Naive thymus-derived CD8-positive, alpha-beta T cell (primary cell): Measurements from ENCODE around the gene RFK. TPM values are rescaled to one million over a fixed set of nuclear protein-coding genes. Genes with fewer than 3 reads are reported as not detected.
"Not testable (repeated sequence)": the region's sequence is repeated elsewhere in the genome, so short reads cannot be mapped to it uniquely, and the experiment has no call there.

Source experiments
- ATAC-seq, 2 donors: fragments of 150-1000 bp; cut with Tn5 transposase in 1 of 2; sonication (Bioruptor Pico), chemical (Tn5 transposase) in 1 of 2; 1 replicate in 1 of 2; 2 replicates in 1 of 2; pipeline ENCODE4 v1.10.0; 2021; ENCODE audit warnings: mild to moderate bottlenecking in 2 of 2, moderate library complexity in 2 of 2
- POLR2A ChIA-PET: fragments of 350-600 bp; sonication (Branson Sonifier 250); formaldehyde crosslinking; loops from one replicate; lab custom pipeline; 2021; ENCODE audit warnings: antibody characterized with exemption; lab: Charles Lee
- DNase-seq, 10 donors: peaks; one replicate each; pipeline versions ENCODE4 v3.0.0 to v3.0.0-alpha.2; 2020 to 2022
- H3K27ac Mint-ChIP-seq, 10 donors: one replicate each; pipeline ENCODE4 v1.8.0; 2020 to 2022; ENCODE audit warnings: mild to moderate bottlenecking in 10 of 10, mixed read lengths in 10 of 10, moderate library complexity in 4 of 10, inconsistent platforms in 1 of 10
- H3K27me3 Mint-ChIP-seq, 5 donors: one replicate each; pipeline ENCODE4 v1.8.0; 2021 to 2022; ENCODE audit warnings: mixed read lengths in 5 of 5
- H3K36me3 Mint-ChIP-seq, 3 donors: one replicate each; pipeline ENCODE4 v1.8.0; 2020 to 2022; ENCODE audit warnings: mixed read lengths in 3 of 3, mild to moderate bottlenecking in 2 of 3, inconsistent platforms in 1 of 3
- H3K4me1 Mint-ChIP-seq, 4 donors: one replicate each; pipeline ENCODE4 v1.8.0; 2021 to 2022; ENCODE audit warnings: mixed read lengths in 4 of 4
- H3K4me3 Mint-ChIP-seq, 10 donors: one replicate each; pipeline ENCODE4 v1.8.0; 2020 to 2022; ENCODE audit warnings: mild to moderate bottlenecking in 10 of 10, mixed read lengths in 10 of 10, moderate library complexity in 6 of 10, inconsistent platforms in 1 of 10
- H3K9me3 Mint-ChIP-seq, 9 donors: one replicate each; pipeline ENCODE4 v1.8.0; 2020 to 2022; ENCODE audit warnings: mixed read lengths in 9 of 9, mild to moderate bottlenecking in 3 of 9, inconsistent platforms in 1 of 9, moderate library complexity in 1 of 9
- polyA plus RNA-seq, 3 donors: library from polyadenylated mRNA; unstranded; fragments of 300-500 nt; fragmentation: Illumina TruSeq; gene quantifications; one replicate each; pipeline ENCODE4 v1.2.3, GENCODE V29; 2021
- total RNA-seq, 8 experiments: library from RNA in 2 of 8; stranded (reverse) in 2 of 8; gene quantifications; one replicate each; pipeline ENCODE4 v1.2.3 and lab custom pipeline; 2021 to 2026

The RFK gene
- 10 to 100 TPM; 13.2 to 14.0 TPM for total RNA-seq
- polyA plus RNA-seq, result 10 to 100 TPM; 18.9 to 24.1 (median 24.1) TPM
- 6.4 to 28.1 (median 15.7) reads per million in 6 experiments for total RNA-seq (lab: John Stamatoyannopoulos, UW)

- H3K9me3 Mint-ChIP-seq, result no peaks in the 10 kb centered on the region
Observed at GRCh38 chr9:76394195-76394959, at the start of gene RFK. RFK (minus strand) TSS chr9:76394426; CDS start chr9:76394171, 255 bp downstream.

GRCh38 chr9:76443887-76444286, 49.7 kb upstream of the RFK start:
- H3K4me1 Mint-ChIP-seq, result peaks cover 0 to 2% (median 0%) of the 10 kb centered on the region in 4 donors

More at GRCh38 chr9:76394195-76394959, at the start of gene RFK:
- POLR2A ChIA-PET, result interaction anchor here (0.6 to 2.2 kb wide), 5 partner anchors 65 to 1376 kb away, joined by 3 to 11 read pairs (median 7); partner anchors contain the start of genes CARNMT1, GCNT1, NMRK1 and OSTF1
- no peaks in the 10 kb centered on the region for H3K27me3 Mint-ChIP-seq
- H3K27ac Mint-ChIP-seq, result peak within 1 kb of the TSS; percentile 95 to 100 (median 98)
- peaks cover 6 to 42% (median 28%) of the 10 kb centered on the region in 4 donors for H3K4me1 Mint-ChIP-seq
- peaks cover 0 to 16% (median 3%) of the 10 kb centered on the region in 3 donors for H3K36me3 Mint-ChIP-seq
- ATAC-seq, result peak; percentile 85 to 89
- peak; percentile 77 to 98 (median 92) for DNase-seq
- H3K4me3 Mint-ChIP-seq, result peak within 1 kb of the TSS; percentile 93 to 100 (median 96)

GRCh38 chr9:76441551-76442322, 47.5 kb upstream of the RFK start:
- no peaks in the 10 kb centered on the region for H3K9me3 Mint-ChIP-seq
- peaks cover 0 to 3% (median 2%) of the 10 kb centered on the region in 5 donors for H3K27me3 Mint-ChIP-seq
- no peak for DNase-seq
- peak overlapping the region in 1 of 10 donors; percentile 4 for H3K27ac Mint-ChIP-seq
- no peak for ATAC-seq
- H3K36me3 Mint-ChIP-seq, result no peaks in the 10 kb centered on the region
- no peak overlapping the region for H3K4me3 Mint-ChIP-seq
- POLR2A ChIA-PET, result no interaction called here
- no peaks in the 10 kb centered on the region for H3K4me1 Mint-ChIP-seq

More at GRCh38 chr9:76443887-76444286, 49.7 kb upstream of the RFK start:
- Mint-ChIP-seq H3K27ac (no peak overlapping the region), H3K4me3 (no peak overlapping the region), H3K27me3 (peaks cover 0 to 3% (median 2%) of the 10 kb centered on the region in 5 donors), H3K36me3 (no peaks in the 10 kb centered on the region), H3K9me3 (no peaks in the 10 kb centered on the region)
- POLR2A ChIA-PET, result no interaction called here
- DNase-seq (no peak), ATAC-seq (no peak)

- H3K27me3 Mint-ChIP-seq, result peaks cover 0 to 3% (median 2%) of the 10 kb centered on the region in 5 donors
- H3K4me3 Mint-ChIP-seq, result no peak overlapping the region
- DNase-seq, result no peak
- no peaks in the 10 kb centered on the region for H3K4me1 Mint-ChIP-seq
- POLR2A ChIA-PET, result interaction anchor here (0.7 kb wide), 1 partner anchor 176 kb away, joined by 3 read pairs; no protein-coding TSS in a partner anchor
- no peak overlapping the region for H3K27ac Mint-ChIP-seq
- no peaks in the 10 kb centered on the region for H3K9me3 Mint-ChIP-seq
- no peak for ATAC-seq
- no peaks in the 10 kb centered on the region for H3K36me3 Mint-ChIP-seq
Observed at GRCh38 chr9:76438841-76439588, 44.8 kb upstream of the RFK start.

GRCh38 chr9:76437017-76437699, 42.9 kb upstream of the RFK start:
- H3K9me3 Mint-ChIP-seq, POLR2A ChIA-PET, H3K4me1 Mint-ChIP-seq, ATAC-seq, H3K36me3 Mint-ChIP-seq, H3K4me3 Mint-ChIP-seq, DNase-seq, H3K27me3 Mint-ChIP-seq, H3K27ac Mint-ChIP-seq: not testable (repeated sequence)

- H3K4me3 Mint-ChIP-seq, H3K9me3 Mint-ChIP-seq, DNase-seq, ATAC-seq, H3K4me1 Mint-ChIP-seq, POLR2A ChIA-PET, H3K27me3 Mint-ChIP-seq, H3K36me3 Mint-ChIP-seq, H3K27ac Mint-ChIP-seq: not testable (repeated sequence)
Observed at GRCh38 chr9:76434897-76435296, 40.7 kb upstream of the RFK start.

- no peak for DNase-seq
- H3K27ac Mint-ChIP-seq, result no peak overlapping the region
- ATAC-seq, result no peak
- H3K36me3 Mint-ChIP-seq, result no peaks in the 10 kb centered on the region
- H3K9me3 Mint-ChIP-seq, result no peaks in the 10 kb centered on the region
- no peaks in the 10 kb centered on the region for H3K4me1 Mint-ChIP-seq
- peaks cover 0 to 7% (median 0%) of the 10 kb centered on the region in 5 donors for H3K27me3 Mint-ChIP-seq
- POLR2A ChIA-PET, result no interaction called here
- no peak overlapping the region for H3K4me3 Mint-ChIP-seq
Observed at GRCh38 chr9:76433836-76434235, 39.6 kb upstream of the RFK start.

- H3K4me3 Mint-ChIP-seq, result no peak overlapping the region
- no peaks in the 10 kb centered on the region for H3K9me3 Mint-ChIP-seq
- no peaks in the 10 kb centered on the region for H3K36me3 Mint-ChIP-seq
- no peak for ATAC-seq
- peaks cover 0 to 7% (median 0%) of the 10 kb centered on the region in 5 donors for H3K27me3 Mint-ChIP-seq
- no peak overlapping the region for H3K27ac Mint-ChIP-seq
- POLR2A ChIA-PET, result no interaction called here
- DNase-seq, result no peak
- no peaks in the 10 kb centered on the region for H3K4me1 Mint-ChIP-seq
Observed at GRCh38 chr9:76433406-76433805, 39.2 kb upstream of the RFK start.

- Mint-ChIP-seq H3K27me3 (peaks cover 0 to 7% (median 0%) of the 10 kb centered on the region in 5 donors), H3K27ac (no peak overlapping the region), H3K4me1 (no peaks in the 10 kb centered on the region), H3K36me3 (no peaks in the 10 kb centered on the region), H3K9me3 (no peaks in the 10 kb centered on the region), H3K4me3 (no peak overlapping the region)
- DNase-seq (no peak), ATAC-seq (no peak)
- POLR2A ChIA-PET, result no interaction called here
Observed at GRCh38 chr9:76431601-76432000, 37.4 kb upstream of the RFK start.

- H3K9me3 Mint-ChIP-seq, result no peaks in the 10 kb centered on the region
- no peak for ATAC-seq
- H3K4me1 Mint-ChIP-seq, result peaks cover 0 to 3% (median 0%) of the 10 kb centered on the region in 4 donors
- no peak overlapping the region for H3K27ac Mint-ChIP-seq
- no peak overlapping the region for H3K4me3 Mint-ChIP-seq
- POLR2A ChIA-PET, result no interaction called here
- no peaks in the 10 kb centered on the region for H3K36me3 Mint-ChIP-seq
- DNase-seq, result no peak
- no peaks in the 10 kb centered on the region for H3K27me3 Mint-ChIP-seq
Observed at GRCh38 chr9:76426807-76427419, 32.7 kb upstream of the RFK start.

GRCh38 chr9:76425677-76426453, 31.6 kb upstream of the RFK start:
- H3K27ac Mint-ChIP-seq, result no peak overlapping the region
- no peaks in the 10 kb centered on the region for H3K27me3 Mint-ChIP-seq
- H3K9me3 Mint-ChIP-seq, result no peaks in the 10 kb centered on the region
- DNase-seq (no peak), ATAC-seq (no peak)
- H3K4me3 Mint-ChIP-seq, result no peak overlapping the region
- POLR2A ChIA-PET, result no interaction called here
- peaks cover 0 to 3% (median 0%) of the 10 kb centered on the region in 4 donors for H3K4me1 Mint-ChIP-seq
- no peaks in the 10 kb centered on the region for H3K36me3 Mint-ChIP-seq
